Measurements from ENCODE around the gene RWDD2A. TPM values are rescaled to one million over a fixed set of nuclear protein-coding genes. Genes with fewer than 3 reads are reported as not detected.
A peak's percentile ranks its signal among the peaks of the same experiment; 100 is the strongest.

Gene RWDD2A
- total and polyA plus RNA-seq, 2 of the 4 experiments (the other 2 are of a cell fraction): 3.9 to 4.1 TPM

- no TSS peak for BruUV-seq (replicated peaks)
- intact Hi-C loops (cut with micrococcal nuclease): no loop called here
These were observed 33.4 kb downstream of the RWDD2A start for GRCh38 chr6:83226517-83226916.

More at GRCh38 chr6:83226517-83226916, 33.4 kb downstream of the RWDD2A start:
- no peaks in the 10 kb centered on the region for H3K27me3 ChIP-seq (ENCODE audit: control insufficient read depth, insufficient read depth, low read length)
- no peak overlapping the region for H3K9ac ChIP-seq (ENCODE audit: low read depth, low read length)
- no peak overlapping the region for H3K27ac ChIP-seq (ENCODE audit: insufficient read depth, low read length)
- no peak overlapping the region; the same call in 1 of the 2 replicates for H2BK120ac ChIP-seq (ENCODE audit: low read depth, low read length)
- H4K20me1 ChIP-seq (ENCODE audit: insufficient read depth, low read length): no peaks in the 10 kb centered on the region
- dilution Hi-C loops (cut with HindIII; ENCODE audit: low sequenced_read_pairs, unreplicated experiment) (no loop called here), in situ Hi-C loops (cut with MboI; ENCODE audit: low sequenced_read_pairs) (no loop called here)
- no peak overlapping the region for H2BK20ac ChIP-seq (ENCODE audit: low read depth, low read length)
- H3K4ac ChIP-seq (ENCODE audit: low read depth, low read length): 0 out of 2 replicates have a peak overlapping the region, but pooled peaks have one; percentile 29
- H3K79me1 ChIP-seq (ENCODE audit: low read depth in 1 of 2, low read length in 2 of 2): no peaks in the 10 kb centered on the region
- 0 out of 2 replicates have a peak, but pooled peaks have one; percentile 28 for ATAC-seq (ENCODE audit: low read depth)
- DNase-seq: peak; percentile 39
- H3K4me1 ChIP-seq (ENCODE audit: control insufficient read depth, insufficient read depth, low read length): peaks cover 4% of the 10 kb centered on the region; the same call in 1 of the 2 replicates
- 0 out of 2 replicates have a peak overlapping the region, but pooled peaks have one; percentile 45 for H3K14ac ChIP-seq (replicated peaks; ENCODE audit: low read depth, low read length)
- no peaks in the 10 kb centered on the region for H3K9me3 ChIP-seq (ENCODE audit: control insufficient read depth, insufficient read depth, low read length)
- H4K5ac ChIP-seq (ENCODE audit: low read depth, low read length): no peak overlapping the region
- no peak overlapping the region for H3K4me3 ChIP-seq (ENCODE audit: insufficient read depth, low read depth, low read length)
- H3K4me2 ChIP-seq (ENCODE audit: low read depth, low read length): peak overlapping the region; percentile 67; the same call in 1 of the 2 replicates
- H3K36me3 ChIP-seq (ENCODE audit: control insufficient read depth, insufficient read depth, low read length): peaks cover 2% of the 10 kb centered on the region; the same call in 1 of the 2 replicates
- H2BK5ac ChIP-seq (ENCODE audit: low read depth, low read length, poor library complexity, severe bottlenecking): no peak overlapping the region
- no peak overlapping the region for H3K23ac ChIP-seq (ENCODE audit: low read depth, low read length)
- no peak overlapping the region for H4K91ac ChIP-seq (ENCODE audit: insufficient read depth, low read depth, low read length)
- POLR2A ChIA-PET (ENCODE audit: unreplicated experiment): no interaction called here
- no peak overlapping the region for H2AFZ ChIP-seq (replicated peaks; ENCODE audit: low read length, poor library complexity)
- no peaks in the 10 kb centered on the region; the same call in 1 of the 2 replicates for H3K9me1 ChIP-seq (ENCODE audit: insufficient read depth, low read length)
- peak overlapping the region in 1 of 2 experiments; percentile 39; a peak in 1 of 4 replicates for H4K8ac ChIP-seq (ENCODE audit: low read depth in 2 of 2, low read length in 2 of 2)
- CTCF ChIA-PET: interaction anchor here (1.0 kb wide), 2 partner anchors 159 to 286 kb away, joined by 3 read pairs; partner anchors contain the start of genes DOP1A and PRSS35
- H2AK5ac ChIP-seq (ENCODE audit: low read depth, low read length): 0 out of 2 replicates have a peak overlapping the region, but pooled peaks have one; percentile 39
- no CpG with 5 or more reads among the region's 1 CpG for WGBS, 2 experiments (ENCODE audit: extremely low coverage in 2 of 2, insufficient read length in 1 of 2)
- H2AK9ac ChIP-seq (replicated peaks; ENCODE audit: low read depth, low read length, poor library complexity): no peak overlapping the region
- peak overlapping the region; percentile 72; the same call in 1 of the 2 replicates for H3K18ac ChIP-seq (ENCODE audit: low read depth, low read length)
- H2BK15ac ChIP-seq (ENCODE audit: low read depth, low read length): no peak overlapping the region
- TF ChIP-seq CEBPB (IDR thresholded peaks at IDR 0.05; ENCODE audit: low read depth, low read length) (no peak), RAD21 (IDR thresholded peaks at IDR 0.05; ENCODE audit: low read length) (no peak), SMC3 (IDR thresholded peaks at IDR 0.05; ENCODE audit: low read depth, low read length) (no peak), NFE2L2 (IDR thresholded peaks at IDR 0.05; ENCODE audit: low read depth, low read length) (no peak), RFX5 (IDR thresholded peaks at IDR 0.05; ENCODE audit: low read depth, low read length) (no peak), CHD1 (IDR thresholded peaks at IDR 0.05; ENCODE audit: low read depth, low read length) (no peak), RCOR1 (IDR thresholded peaks at IDR 0.05; ENCODE audit: insufficient replicate concordance, low read length) (no peak), FOS (IDR thresholded peaks at IDR 0.05; ENCODE audit: low read depth, low read length) (no peak)
- H3K56ac ChIP-seq (ENCODE audit: extremely low read depth, insufficient read depth, low read length): no peak overlapping the region

Data from IMR-90 (cell line).